Activated CD4-positive, alpha-beta T cell treated with anti-CD3 and anti-CD28 coated beads, Interleukin-10, Interleukin-2, amounts not matched to agents 100 ng/mL and 50 ng/mL, durations not matched to agents 16 hours and 8 hours (primary cell): Measurements from ENCODE around the gene SPINDOC.
"Not testable (repeated sequence)": the region's sequence is repeated elsewhere in the genome, so short reads cannot be mapped to it uniquely, and the experiment has no call there.

Experiments
- DNase-seq: peaks from one replicate; pipeline ENCODE4 v3.0.0-alpha.2; 2020

SPINDOC gene

GRCh38 chr11:63813035-63813562 is at the start of gene SPINDOC:
Gene SPINDOC (plus strand): TSS chr11:63813456. CDS start chr11:63813687, 231 bp downstream.
- peak; percentile 87 for DNase-seq

- DNase-seq: no peak
These were observed 49.5 kb upstream of the SPINDOC start for GRCh38 chr11:63763496-63764339.

- DNase-seq: no peak
These were observed 48.9 kb upstream of the SPINDOC start for GRCh38 chr11:63764340-63764678.

GRCh38 chr11:63764679-63765647 is 48.3 kb upstream of the SPINDOC start:
- no peak for DNase-seq

GRCh38 chr11:63765688-63766241 is 47.5 kb upstream of the SPINDOC start:
- no peak for DNase-seq

- DNase-seq: no peak
These were observed 46.6 kb upstream of the SPINDOC start for GRCh38 chr11:63766531-63767235.

GRCh38 chr11:63767267-63767564 is 46.0 kb upstream of the SPINDOC start:
- DNase-seq: no peak

- DNase-seq: peak; percentile 55
These were observed 45.6 kb upstream of the SPINDOC start for GRCh38 chr11:63767565-63768236.

- peak; percentile 56 for DNase-seq
These were observed 44.8 kb upstream of the SPINDOC start, which contains the start of gene ZFTA for GRCh38 chr11:63768237-63769041. Gene ZFTA (minus strand): TSS chr11:63768775. CDS start chr11:63768622, 153 bp downstream.

- peak; percentile 20 for DNase-seq
These were observed 44.1 kb upstream of the SPINDOC start for GRCh38 chr11:63769042-63769713.

GRCh38 chr11:63769714-63770455 is 43.4 kb upstream of the SPINDOC start:
- DNase-seq: no peak

GRCh38 chr11:63770763-63771162 is 42.5 kb upstream of the SPINDOC start:
- no peak for DNase-seq

GRCh38 chr11:63771741-63772318 is 41.4 kb upstream of the SPINDOC start:
- not testable (repeated sequence) for DNase-seq

- no peak for DNase-seq
These were observed 38.1 kb upstream of the SPINDOC start for GRCh38 chr11:63775191-63775590.

GRCh38 chr11:63779039-63779438 is 34.2 kb upstream of the SPINDOC start:
- no peak for DNase-seq

- DNase-seq: no peak
These were observed 30.5 kb upstream of the SPINDOC start for GRCh38 chr11:63782749-63783148.

- DNase-seq: no peak
These were observed 29.2 kb upstream of the SPINDOC start for GRCh38 chr11:63783925-63784592.

GRCh38 chr11:63785823-63786222 is 27.4 kb upstream of the SPINDOC start:
- DNase-seq: no peak
